Renal pelvis (tissue), 4 donors: ENCODE data around the gene USH1C. TPM values are rescaled to one million over a fixed set of nuclear protein-coding genes. Genes with fewer than 3 reads are reported as not detected.

Experiments used
- DNase-seq: peaks from one replicate; pipeline ENCODE4 v3.0.0-alpha.2; 2013
- polyA plus RNA-seq, 3 donors: library from polyadenylated mRNA; unstranded; fragments of 120-200 nt; gene quantifications; one replicate each; pipeline ENCODE4 v1.2.1, GENCODE V29; 2013; ENCODE audit not compliant: insufficient read length in 3 of 3

The USH1C gene
- polyA plus RNA-seq, 3 donors: 68.8 to 100 (median 90.2) TPM

DNA sequence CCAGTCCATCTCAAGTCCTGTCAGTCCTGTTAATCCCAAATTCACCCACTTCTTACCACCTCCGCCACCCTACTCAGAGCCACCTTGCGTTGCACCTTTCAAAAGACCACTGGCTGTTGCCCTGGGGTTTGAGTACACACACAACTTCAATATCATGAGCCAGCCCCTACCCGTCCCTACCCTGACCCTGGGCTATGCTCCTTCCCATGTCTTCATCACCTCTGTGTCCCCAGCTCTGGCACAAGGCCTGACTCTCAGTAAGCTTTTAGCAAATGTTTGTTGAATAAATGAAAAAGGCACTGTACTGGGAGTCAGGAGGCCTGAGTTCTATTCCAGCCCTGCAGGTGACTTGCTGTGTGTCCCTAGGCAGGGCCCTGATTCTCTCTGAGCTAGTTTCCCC is 29.3 kb upstream of the USH1C start:
- no peak for DNase-seq

DNA sequence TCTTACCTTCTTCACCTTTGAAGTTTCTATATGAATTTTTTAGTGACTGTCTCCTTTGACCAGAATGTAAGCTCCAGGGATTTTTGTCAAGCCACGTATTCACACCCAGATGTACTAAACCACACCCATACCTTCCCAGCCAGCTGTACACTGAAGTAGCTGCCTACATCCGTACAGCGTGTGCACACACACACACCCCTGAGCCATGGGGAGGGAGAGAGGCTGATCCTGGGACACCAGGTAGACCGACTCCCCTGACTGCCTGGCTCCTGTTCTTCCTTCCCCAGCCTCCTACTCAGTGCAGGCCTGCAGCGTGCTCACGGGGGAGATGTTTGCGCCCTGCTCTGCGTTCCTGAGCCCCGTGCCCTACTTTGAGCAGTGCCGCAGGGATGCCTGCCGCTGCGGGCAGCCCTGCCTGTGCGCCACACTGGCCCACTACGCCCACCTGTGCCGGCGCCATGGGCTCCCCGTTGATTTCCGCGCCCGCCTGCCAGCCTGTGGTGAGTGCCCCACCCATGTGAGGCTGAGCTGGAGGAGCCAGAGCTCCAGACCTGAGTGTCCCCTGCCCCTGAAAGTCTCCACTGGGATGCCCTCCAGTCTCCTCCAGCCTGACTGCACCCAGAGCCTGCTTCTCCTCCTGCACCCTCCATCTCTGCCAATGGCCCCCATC is 28.7 kb upstream of the USH1C start:
- no peak for DNase-seq

DNA sequence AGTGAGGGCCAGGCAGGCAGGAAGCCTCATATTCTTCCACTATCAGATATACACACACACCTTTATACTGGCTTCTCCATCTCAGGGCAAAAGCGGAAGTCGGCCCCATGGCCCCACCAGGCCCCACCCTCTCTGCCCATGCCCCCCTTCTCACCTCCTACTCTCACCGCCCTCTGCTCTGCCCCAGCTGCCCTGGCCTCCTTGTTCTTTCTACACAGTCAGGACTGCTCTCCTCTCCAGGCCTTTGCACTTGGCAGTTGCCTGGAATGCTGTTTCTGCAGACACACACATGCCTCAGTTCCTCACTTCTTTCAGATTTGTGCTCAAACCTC is 28.1 kb upstream of the USH1C start:
- DNase-seq: no peak

DNA sequence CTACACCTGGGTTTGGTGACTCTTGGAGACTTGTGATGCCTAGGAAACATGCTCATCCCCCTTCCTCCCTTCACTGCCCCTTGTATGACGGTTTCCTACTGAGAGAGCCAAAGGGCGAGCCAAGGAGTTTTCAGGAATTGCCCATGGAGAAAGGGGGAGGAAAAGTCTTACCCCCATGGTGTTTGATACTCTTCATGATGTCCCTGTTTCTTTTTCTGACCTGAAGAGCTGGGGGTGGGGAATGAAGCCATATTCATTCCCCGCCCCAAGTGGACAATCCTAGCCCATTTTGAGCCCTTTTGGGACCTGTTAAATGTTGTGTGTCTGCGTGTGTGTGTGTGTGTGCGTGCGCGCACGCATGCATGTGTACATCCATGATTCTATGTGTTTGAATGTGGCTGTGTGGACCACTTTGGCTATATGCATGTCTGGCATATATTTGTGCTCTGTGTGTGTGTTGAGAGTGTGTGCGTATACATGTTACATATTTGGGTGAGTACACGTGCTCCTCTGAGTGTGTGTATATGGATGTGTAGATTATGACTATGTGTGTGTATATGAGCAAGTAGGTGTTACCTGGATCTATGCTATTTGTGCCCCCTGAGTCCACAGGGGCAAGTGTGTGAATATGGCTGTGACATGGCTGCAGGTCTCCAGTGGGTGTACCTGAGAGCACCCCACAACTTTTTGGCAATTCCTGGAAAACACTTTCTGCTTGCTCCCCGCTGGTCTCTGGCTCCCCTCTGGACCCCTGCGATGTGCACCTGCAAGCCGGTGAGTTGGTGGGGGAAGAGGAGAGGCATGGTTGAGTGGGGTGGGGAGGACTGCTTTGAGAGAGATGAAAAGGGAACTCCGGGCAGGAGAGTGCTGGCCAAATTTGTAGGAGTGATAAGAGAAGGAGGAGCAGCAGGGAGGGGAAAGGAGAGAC is 27.5 kb upstream of the USH1C start:
- no peak for DNase-seq

DNA sequence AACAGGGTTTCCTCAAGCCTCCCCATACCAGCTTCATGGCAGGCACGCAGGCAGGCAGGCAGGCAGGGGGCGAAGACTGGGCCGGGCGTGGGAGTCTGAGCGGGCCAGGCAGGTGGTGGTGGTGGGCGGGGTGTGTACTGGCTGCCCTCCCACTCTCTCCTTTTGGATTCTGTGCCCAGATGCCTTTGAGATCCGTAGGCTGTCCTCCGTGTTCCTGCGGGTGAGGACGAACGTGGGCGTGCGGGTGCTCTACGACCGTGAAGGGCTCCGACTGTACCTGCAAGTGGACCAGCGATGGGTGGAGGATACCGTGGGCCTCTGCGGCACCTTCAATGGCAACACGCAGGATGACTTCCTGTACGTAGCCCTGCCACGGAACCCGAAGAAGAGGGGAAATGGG is 25.8 kb upstream of the USH1C start:
- no peak for DNase-seq

DNA sequence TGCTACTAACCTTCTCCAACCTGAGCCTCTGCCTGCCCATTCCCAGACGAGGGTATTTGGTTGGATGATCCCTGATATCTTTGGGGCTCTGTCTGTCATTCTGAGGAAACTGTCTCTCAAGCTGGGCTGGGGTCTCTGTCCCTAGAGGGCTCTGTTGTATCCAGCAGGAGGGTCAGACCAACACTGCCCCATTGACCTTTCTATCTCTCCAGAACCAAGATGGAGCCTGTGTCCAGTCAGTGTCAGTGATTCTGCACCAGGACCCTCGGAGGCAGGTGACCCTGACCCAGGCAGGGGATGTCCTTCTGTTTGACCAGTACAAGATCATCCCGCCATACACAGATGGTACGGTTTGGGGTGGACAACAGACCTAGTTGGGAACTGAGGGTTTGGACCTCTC is 24.7 kb upstream of the USH1C start:
- no peak for DNase-seq

DNA sequence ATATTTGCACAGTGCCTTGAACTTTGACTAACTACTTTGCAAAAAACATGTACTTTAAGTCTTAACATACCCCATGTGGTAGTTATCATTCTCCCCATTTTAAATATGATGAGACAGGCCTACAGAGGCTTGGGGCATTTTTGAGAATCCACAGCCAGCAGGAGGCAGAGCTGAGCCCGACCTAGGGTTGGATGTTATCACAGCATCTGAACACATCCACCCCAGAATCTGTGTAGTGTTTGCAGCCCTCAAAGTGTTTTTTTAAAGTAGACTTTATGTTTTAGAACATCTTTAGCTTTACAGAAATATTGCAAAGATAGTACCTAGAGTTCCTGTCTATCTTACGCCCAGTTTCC is 20.4 kb upstream of the USH1C start:
- no peak for DNase-seq

GRCh38 chr11:17563961-17564686 is 19.9 kb upstream of the USH1C start:
- no peak for DNase-seq

DNA sequence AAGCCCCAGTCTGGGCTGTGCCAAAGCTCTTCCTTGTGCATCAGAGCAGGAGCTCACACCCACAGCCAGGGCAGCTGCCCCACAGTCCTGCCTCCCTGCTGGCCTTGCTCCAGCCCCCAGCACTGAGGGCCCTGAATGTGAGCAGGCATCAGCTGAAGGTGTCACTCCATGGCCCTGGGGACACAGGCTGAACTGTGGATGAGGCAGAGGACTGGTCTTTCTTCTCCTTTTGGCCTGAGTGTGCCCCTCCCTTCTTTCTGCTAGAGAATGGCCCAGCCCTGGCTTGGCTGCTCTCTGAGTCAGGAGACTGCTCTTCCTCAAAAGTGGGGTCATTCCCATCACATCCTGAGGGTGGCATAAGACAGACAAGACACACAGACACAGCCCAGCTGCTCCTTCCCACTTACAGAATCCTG is 19.0 kb upstream of the USH1C start:
- DNase-seq: no peak

DNA sequence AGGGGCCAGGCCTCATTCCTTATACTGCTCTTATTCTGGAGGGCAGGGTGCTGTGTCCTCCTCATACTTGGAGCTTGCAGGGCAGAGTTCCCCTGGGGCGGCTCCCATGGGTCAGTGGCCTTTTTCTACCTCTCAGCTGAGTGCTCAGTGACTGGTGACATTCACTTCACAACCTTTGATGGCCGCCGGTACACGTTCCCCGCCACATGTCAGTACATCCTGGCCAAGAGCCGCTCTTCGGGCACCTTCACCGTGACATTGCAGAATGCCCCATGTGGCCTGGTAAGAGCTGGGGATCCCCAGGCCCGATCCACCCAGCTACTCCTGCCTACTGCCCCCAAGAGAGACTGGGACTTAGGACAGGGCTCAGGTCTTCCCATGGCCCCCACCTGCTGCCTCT is 17.3 kb upstream of the USH1C start:
- DNase-seq: no peak

GRCh38 chr11:17561111-17561415 is 16.8 kb upstream of the USH1C start:
- DNase-seq: no peak

DNA sequence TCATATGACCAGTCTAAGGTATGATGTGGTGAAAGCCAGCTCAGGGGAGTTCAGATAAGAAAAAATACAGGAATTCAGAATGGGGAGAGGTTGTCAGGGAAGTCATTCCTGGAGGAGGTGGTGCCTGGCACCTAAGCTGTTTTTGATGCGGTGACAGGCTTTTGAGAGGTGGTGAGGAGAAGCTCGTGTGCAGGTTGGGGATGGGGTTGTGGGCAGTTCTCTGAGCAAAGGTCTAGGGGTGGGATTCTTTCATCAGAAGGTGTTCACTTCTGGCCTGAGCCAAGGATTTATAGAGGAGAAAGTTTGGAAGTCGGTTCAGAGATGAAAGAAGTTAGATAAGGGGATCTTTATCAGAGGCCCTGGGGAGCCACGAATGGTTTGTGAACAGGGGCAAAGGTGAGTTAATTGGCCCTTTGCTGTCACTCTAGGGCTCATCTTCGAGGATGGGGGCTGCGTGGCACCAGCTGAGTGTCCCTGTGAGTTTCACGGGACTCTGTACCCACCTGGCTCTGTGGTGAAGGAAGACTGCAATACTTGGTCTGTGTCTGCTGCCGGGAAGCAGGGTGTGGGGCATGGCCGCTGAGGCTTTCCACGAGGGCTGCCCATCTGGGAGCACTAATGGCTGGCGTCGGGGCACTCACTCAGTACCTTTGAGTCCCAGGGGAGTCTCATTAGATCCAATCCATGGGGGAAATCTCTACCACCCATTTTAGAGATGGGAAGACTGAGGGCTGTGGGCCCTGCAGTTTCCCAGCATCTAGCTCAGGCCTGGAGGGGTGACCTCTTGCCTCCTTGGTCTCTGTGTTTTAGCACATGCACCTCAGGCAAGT is 16.3 kb upstream of the USH1C start:
- no peak for DNase-seq

- no peak for DNase-seq
Observed at GRCh38 chr11:17559341-17560087, 15.3 kb upstream of the USH1C start.

DNA sequence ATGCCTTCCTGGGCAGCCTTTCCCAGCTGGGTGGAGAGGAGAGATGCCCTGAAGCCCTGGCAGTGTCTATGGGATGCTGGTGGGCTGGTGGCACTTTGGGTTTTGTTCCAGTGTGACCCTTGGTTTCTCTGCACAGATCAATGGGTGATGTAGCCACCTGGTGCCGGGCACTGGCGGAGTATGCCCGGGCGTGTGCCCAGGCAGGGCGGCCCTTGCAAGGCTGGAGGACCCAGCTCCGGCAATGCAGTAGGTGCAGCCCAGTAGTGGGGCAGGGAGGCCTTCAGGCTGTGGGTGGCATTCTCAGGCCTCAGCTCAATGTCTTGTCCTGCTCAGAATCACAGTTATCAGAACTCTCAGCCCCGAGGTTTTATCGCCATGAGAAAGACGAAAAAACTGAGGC is 14.7 kb upstream of the USH1C start:
- no peak for DNase-seq

DNA sequence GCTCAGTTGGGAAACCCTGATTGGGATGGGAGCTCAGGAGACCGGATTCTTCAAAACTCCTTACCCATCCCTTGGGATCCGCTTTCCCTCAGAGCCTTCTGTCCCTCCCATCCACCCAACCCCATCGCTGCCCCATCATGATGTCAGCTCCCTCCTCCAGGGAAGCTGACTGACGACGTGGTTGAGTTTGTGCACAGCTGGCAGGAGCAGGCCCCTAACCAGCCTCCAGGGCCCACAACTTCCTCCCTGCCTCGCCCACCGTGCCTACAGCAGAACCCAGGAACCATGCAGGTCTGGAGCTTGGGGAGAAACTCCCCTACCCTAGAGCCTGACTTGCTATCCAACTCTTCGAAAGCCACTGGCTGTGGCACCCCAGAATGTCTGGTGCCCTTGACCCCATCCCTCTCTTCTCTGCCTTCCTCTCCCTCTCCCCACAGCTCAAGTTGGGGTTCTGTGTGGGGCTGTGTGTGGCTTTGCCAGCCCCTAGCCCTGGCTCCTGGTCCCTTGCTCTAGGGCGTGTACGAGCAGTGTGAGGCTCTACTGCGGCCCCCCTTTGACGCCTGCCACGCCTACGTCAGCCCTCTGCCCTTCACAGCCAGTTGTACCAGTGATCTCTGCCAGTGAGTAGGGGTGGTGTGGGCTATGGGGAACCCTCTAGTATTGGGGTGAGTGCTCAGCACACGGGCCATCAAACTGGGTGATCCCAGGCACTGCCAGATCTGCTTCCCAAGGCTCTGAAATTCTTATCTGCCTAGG is 14.0 kb upstream of the USH1C start:
- no peak for DNase-seq

GRCh38 chr11:17556999-17557398 is 12.8 kb upstream of the USH1C start:
- DNase-seq: no peak

DNA sequence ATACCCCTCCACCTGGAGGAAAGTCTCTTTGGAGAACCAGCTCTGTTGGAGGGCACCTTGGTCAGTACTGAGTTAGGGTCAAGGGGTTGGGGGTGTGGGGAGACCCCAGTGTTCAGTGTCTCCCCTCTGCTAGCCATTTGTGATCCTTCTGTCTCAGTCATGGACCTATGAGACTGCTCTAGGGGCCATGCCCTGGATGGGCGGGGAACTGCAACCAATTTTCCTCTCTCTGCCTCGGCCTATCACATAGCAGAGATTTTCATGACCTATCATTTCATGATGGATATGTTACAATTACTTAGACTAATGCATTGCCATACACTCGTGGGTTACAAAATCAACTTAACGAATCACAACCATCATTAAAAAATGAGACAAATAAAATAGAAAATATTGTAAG is 10.3 kb upstream of the USH1C start:
- DNase-seq: no peak

GRCh38 chr11:17553249-17553546 is 9.0 kb upstream of the USH1C start:
- DNase-seq: no peak

- DNase-seq: no peak
Observed at GRCh38 chr11:17552392-17553248, 8.4 kb upstream of the USH1C start.

DNA sequence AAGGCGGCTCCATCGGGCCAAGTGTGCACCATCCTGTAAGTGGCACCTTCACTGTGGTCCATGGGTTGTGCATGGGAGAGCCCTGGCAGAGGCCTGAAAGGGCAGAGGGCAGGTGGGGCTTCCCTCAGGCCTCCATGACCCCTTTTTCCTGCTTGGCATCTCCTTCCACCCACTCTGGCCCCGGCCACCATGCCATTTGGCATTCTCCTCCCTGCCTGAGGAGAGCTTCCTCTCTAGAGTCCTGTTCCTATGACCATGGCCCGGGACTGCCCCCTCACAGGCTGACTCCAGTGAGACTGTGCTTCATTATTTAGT is 7.8 kb upstream of the USH1C start:
- DNase-seq: no peak
